SW 1271 (cell line): ENCODE measurements around the gene HDDC3.

ENCODE experiments used
- DNase-seq, 2 experiments: peaks; one replicate each; lab custom pipeline; 2025; lab: John Stamatoyannopoulos, UW

Gene HDDC3

GRCh38 chr15:90891346-90891949, 40.9 kb downstream of the HDDC3 start:
- no peak for DNase-seq

DNA sequence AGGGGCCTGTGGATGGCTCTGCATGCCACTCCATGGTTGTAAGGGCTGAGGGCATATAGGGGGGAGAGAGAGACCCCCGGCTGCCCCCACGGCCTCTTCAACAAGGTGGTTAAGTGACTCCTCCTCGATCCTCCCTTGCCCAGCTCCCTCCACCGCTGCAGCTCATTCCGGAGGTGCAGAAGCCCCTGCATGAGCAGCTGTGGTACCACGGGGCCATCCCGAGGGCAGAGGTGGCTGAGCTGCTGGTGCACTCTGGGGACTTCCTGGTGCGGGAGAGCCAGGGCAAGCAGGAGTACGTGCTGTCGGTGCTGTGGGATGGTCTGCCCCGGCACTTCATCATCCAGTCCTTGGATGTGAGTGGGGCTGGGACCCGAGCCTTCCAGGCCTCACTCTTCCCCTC, 41.5 kb downstream of the HDDC3 start:
- no peak for DNase-seq

- no peak for DNase-seq
Observed at GRCh38 chr15:90889736-90890456, 42.5 kb downstream of the HDDC3 start.

DNA sequence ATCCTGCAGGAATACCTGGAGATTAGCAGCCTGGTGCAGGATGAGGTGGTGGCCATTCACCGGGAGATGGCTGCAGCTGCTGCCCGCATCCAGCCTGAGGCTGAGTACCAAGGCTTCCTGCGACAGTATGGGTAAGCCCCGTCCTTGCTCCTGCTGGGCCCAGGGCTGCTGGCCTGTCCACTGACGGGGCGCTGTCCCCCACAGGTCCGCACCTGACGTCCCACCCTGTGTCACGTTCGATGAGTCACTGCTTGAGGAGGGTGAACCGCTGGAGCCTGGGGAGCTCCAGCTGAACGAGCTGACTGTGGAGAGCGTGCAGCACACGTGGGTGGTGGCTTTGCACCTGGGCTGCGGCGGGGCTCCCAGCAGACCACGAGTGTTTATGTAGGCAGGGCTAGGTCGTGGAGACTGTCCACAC, 43.0 kb downstream of the HDDC3 start:
- no peak for DNase-seq

DNA sequence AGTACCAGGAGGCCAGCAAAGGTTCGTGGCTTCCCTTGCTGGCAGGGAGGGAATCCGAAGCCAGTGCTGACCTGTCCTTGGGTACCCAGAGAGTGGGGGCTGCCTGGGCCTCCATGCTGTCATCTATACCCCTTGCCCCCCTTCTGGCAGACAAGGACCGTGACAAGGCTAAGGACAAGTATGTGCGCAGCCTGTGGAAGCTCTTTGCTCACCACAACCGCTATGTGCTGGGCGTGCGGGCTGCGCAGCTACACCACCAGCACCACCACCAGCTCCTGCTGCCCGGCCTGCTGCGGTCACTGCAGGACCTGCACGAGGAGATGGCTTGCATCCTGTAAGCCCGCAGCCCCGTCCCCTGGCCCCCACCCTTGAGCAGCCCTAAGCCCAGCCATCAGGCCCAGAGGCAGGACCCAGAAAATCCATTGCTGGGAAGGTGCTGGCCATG, 45.3 kb downstream of the HDDC3 start:
- DNase-seq = no peak

- no peak for DNase-seq
Observed at GRCh38 chr15:90886291-90886614, 46.1 kb downstream of the HDDC3 start.

DNA sequence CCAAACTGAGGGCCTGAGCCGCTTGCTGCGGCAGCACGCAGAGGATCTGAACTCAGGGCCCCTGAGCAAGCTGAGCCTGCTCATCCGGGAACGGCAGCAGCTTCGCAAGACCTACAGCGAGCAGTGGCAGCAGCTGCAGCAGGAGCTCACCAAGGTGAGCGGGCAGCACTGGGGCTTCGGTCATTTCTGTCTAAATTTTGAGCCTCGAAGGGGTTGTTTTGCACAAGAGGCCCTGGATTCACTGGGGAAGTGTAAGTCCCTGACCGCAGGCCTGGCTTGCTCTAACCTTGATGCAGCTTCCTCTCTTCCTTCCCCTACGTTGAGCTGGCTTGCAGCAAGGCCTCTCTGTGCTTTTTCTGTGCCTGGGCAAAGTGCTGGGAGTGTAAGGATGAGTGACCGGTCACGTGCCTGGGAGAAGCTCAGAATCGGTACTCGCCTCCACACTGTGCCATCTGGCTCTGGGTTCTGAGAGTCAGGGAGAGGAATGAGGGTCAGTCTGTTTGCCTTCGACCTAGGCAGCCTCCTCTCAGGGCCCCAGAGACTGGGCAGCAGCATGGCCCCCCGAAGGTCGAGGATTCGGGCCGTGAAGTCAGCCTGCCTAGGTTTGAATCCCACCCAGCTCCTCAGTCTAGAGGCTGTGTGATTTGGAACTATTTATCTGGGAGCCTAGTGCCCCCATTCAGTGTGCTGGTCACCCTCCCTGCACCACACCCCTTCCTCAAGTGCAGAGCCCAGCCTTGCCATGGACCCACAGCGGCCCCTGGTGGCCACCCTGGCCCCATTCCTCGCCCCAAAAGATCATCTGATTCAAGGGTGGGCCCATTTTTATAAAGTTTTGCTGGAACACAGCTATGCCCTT, 46.7 kb downstream of the HDDC3 start:
- peak in 1 of 2 experiments; percentile 47 for DNase-seq

DNA sequence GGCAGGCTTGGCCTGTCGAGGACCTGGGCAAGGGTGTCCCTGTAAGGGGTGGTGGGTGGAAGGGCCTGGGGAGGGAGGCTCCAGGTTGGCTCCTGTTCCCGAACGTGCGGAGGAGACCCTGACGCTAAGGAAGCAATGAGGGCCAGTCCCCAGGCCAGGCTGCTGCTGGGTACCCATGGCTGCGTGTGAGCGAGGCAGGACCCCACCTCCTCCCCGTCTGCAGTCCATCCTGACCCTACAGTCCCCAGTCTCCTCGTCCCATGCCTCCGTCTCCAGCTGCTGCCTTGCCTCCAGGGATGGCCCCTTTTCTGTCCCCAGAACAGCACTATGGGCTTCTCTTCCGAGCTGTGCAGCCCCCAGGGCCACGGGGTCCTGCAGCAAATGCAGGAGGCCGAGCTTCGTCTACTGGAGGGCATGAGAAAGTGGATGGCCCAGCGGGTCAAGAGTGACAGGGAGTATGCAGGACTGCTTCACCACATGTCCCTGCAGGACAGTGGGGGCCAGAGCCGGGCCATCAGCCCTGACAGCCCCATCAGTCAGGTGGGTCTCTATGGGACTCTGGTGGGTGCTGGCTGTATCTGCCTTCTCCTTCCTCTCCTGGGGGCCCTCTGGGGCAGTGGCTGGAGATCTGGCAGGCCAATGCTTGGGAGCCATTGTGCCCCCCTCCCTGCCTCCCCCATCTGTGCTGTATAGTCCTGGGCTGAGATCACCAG, 47.5 kb downstream of the HDDC3 start:
- no peak for DNase-seq

GRCh38 chr15:90883976-90884718, 48.2 kb downstream of the HDDC3 start, which contains the start of gene FES:
FES (plus strand) TSS chr15:90884504; CDS start chr15:90885046, 542 bp downstream.
- no peak for DNase-seq

- DNase-seq = no peak
Observed at GRCh38 chr15:90883526-90883975, 48.8 kb downstream of the HDDC3 start.

DNA sequence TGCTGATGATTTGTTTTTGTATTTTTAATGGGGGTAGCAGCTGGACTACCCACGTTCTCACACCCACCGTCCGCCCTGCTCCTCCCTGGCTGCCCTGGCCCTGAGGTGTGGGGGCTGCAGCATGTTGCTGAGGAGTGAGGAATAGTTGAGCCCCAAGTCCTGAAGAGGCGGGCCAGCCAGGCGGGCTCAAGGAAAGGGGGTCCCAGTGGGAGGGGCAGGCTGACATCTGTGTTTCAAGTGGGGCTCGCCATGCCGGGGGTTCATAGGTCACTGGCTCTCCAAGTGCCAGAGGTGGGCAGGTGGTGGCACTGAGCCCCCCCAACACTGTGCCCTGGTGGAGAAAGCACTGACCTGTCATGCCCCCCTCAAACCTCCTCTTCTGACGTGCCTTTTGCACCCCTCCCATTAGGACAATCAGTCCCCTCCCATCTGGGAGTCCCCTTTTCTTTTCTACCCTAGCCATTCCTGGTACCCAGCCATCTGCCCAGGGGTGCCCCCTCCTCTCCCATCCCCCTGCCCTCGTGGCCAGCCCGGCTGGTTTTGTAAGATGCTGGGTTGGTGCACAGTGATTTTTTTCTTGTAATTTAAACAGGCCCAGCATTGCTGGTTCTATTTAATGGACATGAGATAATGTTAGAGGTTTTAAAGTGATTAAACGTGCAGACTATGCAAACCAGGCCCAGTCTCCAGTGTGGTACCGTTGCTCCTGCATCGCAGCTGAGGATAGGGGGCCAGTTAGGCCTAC, 49.4 kb downstream of the HDDC3 start:
- DNase-seq = no peak

DNA sequence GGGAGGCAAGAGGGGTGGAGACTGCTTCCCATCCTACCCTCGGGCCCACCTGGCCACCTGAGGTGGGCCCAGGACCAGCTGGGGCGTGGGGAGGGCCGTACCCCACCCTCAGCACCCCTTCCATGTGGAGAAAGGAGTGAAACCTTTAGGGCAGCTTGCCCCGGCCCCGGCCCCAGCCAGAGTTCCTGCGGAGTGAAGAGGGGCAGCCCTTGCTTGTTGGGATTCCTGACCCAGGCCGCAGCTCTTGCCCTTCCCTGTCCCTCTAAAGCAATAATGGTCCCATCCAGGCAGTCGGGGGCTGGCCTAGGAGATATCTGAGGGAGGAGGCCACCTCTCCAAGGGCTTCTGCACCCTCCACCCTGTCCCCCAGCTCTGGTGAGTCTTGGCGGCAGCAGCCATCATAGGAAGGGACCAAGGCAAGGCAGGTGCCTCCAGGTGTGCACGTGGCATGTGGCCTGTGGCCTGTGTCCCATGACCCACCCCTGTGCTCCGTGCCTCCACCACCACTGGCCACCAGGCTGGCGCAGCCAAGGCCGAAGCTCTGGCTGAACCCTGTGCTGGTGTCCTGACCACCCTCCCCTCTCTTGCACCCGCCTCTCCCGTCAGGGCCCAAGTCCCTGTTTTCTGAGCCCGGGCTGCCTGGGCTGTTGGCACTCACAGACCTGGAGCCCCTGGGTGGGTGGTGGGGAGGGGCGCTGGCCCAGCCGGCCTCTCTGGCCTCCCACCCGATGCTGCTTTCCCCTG, 50.2 kb downstream of the HDDC3 start:
- no peak for DNase-seq

DNA sequence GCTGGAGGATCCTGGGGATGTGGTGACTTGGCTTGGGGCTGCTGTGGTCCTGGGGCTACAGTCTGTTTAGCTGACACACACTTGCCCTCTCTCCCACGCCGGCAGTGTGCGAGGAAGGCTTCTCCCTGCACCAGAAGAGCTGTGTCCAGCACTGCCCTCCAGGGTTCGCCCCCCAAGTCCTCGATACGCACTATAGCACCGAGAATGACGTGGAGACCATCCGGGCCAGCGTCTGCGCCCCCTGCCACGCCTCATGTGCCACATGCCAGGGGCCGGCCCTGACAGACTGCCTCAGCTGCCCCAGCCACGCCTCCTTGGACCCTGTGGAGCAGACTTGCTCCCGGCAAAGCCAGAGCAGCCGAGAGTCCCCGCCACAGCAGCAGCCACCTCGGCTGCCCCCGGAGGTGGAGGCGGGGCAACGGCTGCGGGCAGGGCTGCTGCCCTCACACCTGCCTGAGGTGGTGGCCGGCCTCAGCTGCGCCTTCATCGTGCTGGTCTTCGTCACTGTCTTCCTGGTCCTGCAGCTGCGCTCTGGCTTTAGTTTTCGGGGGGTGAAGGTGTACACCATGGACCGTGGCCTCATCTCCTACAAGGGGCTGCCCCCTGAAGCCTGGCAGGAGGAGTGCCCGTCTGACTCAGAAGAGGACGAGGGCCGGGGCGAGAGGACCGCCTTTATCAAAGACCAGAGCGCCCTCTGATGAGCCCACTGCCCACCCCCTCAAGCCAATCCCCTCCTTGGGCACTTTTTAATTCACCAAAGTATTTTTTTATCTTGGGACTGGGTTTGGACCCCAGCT, 51.0 kb downstream of the HDDC3 start:
- no peak for DNase-seq

- no peak for DNase-seq
Observed at GRCh38 chr15:90880381-90881145, 51.8 kb downstream of the HDDC3 start.
